C4-2B (cell line): Measurements from ENCODE around the gene RAD18.

Source experiments
- H3K27ac ChIP-seq: fragments of 450-650 bp; 2 replicates; pipeline ENCODE4 v1.5.1; 2017
- ZFX ChIP-seq: fragments of 450-650 bp; IDR thresholded peaks from 2 replicates; pipeline ENCODE4 v1.6.1; 2017
- TF ChIP-seq, protein P1 (sequence below): fragments of 450-650 bp; conservative IDR thresholded peaks from 2 replicates; pipeline ENCODE4 v1.5.1; 2017; ENCODE audit warnings: mild to moderate bottlenecking

RAD18 gene

GRCh38 chr3:8966150-8966819 is 3.0 kb upstream of the RAD18 start:
- TF ChIP-seq, protein P1, sequence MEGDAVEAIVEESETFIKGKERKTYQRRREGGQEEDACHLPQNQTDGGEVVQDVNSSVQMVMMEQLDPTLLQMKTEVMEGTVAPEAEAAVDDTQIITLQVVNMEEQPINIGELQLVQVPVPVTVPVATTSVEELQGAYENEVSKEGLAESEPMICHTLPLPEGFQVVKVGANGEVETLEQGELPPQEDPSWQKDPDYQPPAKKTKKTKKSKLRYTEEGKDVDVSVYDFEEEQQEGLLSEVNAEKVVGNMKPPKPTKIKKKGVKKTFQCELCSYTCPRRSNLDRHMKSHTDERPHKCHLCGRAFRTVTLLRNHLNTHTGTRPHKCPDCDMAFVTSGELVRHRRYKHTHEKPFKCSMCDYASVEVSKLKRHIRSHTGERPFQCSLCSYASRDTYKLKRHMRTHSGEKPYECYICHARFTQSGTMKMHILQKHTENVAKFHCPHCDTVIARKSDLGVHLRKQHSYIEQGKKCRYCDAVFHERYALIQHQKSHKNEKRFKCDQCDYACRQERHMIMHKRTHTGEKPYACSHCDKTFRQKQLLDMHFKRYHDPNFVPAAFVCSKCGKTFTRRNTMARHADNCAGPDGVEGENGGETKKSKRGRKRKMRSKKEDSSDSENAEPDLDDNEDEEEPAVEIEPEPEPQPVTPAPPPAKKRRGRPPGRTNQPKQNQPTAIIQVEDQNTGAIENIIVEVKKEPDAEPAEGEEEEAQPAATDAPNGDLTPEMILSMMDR, result no peak
- TF ChIP-seq ZFX, result no peak
- H3K27ac ChIP-seq, result no peak overlapping the region

DNA sequence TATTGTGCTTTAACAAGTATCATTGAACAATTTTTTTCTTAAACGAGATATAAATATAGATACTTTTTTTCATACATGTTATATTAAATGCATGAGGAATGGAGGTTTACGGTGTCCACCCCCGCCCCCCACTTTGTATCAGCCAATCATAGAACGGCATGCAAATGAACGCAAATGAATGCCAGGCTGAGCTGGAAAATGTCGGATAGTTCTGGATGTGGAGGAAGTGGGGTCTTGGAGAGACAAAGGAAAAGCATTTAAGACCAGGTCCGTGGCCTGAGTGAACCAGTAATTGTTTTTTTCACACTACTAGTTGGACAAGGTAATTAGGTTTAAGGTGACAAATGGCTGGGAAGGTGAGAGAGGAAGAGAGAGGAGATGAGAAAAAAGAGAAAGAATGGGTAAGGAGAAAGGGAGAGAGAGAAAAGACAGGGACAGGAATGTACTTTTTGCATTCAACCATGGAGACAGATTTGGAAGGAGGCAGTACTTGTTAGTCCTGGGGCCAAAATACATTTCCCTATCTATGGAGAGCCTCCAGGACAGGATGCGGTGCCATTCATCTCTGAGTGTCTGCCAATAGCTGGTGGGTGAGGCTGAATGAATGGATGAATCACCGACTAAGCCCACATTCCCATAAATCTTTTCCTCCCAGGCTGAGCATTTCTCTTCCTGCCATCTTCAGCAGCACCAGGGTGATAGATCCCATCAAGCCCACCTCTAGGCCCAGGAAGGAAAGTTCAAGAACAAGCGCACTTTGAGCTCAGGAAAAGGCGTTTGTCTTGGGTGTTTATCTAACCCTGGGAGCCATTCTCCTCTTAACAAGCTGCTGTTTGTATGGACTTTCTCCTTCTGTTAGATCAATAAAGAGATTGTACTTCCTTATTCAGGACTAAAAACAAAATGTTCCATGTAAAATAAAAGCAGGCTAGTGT is 1.4 kb upstream of the RAD18 start:
- H3K27ac ChIP-seq, result no peak overlapping the region
- TF ChIP-seq, protein P1, result no peak
- TF ChIP-seq ZFX, result no peak

DNA sequence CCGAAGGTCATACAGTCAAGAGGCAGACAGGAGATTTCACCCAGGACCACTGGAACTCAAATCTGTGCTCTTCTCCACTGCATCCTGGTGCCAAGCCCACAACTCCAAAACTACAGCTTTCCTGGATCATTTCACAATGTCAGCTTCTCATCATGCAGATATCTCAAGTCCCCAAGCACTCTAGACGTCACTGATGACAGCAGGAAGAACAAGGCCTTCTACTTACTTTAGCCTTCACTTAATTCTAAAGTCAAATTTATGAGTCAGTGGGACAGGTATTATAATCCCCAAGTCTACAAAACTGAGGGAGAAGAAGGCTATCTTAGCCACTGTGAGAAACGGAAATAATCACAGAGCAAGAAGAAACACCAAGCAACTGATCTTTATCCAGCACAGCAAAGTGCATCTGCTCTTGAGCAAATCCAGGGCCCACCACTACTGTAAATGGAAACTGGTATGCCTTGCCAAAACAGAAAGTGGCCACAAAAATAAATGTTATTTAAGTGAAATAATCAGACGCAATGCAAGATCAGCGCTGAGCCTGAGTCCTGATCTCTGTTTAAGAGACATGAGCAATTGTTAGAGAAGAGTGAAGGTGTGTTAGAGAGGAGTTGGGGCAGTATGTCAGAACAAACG is 928 bp downstream of the RAD18 start:
- H3K27ac ChIP-seq, result peak overlapping the region; percentile 79; the same call in 1 of the 2 replicates

DNA sequence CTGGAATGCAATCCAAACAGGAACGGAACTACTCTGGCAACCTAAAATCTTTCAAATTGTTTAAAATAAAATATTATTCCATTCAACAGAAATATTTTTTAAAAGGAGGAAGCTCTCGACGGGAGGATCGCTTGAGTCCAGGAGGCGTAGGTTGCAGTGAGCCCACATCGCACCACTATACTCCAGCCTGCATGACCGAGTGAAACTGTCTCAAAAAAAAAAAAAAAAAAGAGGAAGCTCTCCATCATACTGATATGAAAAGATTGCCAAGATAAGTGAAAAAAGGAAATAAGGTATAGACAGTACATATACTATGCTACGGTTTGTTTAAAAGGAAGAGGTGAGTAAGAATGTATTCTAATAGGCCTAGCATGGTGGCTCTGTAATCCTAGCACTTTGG is 3.6 kb downstream of the RAD18 start:
- no peak overlapping the region for H3K27ac ChIP-seq
- TF ChIP-seq, protein P1, result no peak
- TF ChIP-seq ZFX, result no peak

More for the DNA sequence above, 928 bp downstream of the RAD18 start:
- no peak for TF ChIP-seq ZFX
- TF ChIP-seq, protein P1, result no peak

GRCh38 chr3:8954938-8955763 is 8.1 kb downstream of the RAD18 start:
- TF ChIP-seq, protein P1, result no peak
- no peak for TF ChIP-seq ZFX
- H3K27ac ChIP-seq, result no peak overlapping the region

- H3K27ac ChIP-seq, result no peak overlapping the region
- TF ChIP-seq, protein P1, result no peak
- no peak for TF ChIP-seq ZFX
These were observed 10.0 kb downstream of the RAD18 start for GRCh38 chr3:8953313-8953712.
